Measurements from ENCODE around the gene MNT. TPM values are rescaled to one million over a fixed set of nuclear protein-coding genes. Genes with fewer than 3 reads are reported as not detected.

MNT gene
- total and polyA plus RNA-seq, 2 of the 8 experiments (the other 6 are each of a cell fraction or from before 2014, with no cell fraction given): 5.0 to 17.3 TPM

- Histone ChIP-seq H3K79me2 (ENCODE audit: control insufficient read depth in 1 of 2, insufficient read depth in 2 of 2, low read length in 2 of 2) (no peaks in the 10 kb centered on the region), H4K8ac (ENCODE audit: extremely low read depth, insufficient read depth, low read length) (no peak overlapping the region), H3K9ac (replicated peaks in 1 of 4; ENCODE audit: extremely low read depth in 1 of 4, low read depth in 3 of 4, low read length in 3 of 4) (no peak overlapping the region), H3K4me3 (ENCODE audit: extremely low read depth in 1 of 4, insufficient read depth in 2 of 4, low read depth in 3 of 4, low read length in 4 of 4) (no peak overlapping the region), H2BK20ac (ENCODE audit: low read length) (no peak overlapping the region), H3K79me1 (ENCODE audit: low read depth, low read length) (no peaks in the 10 kb centered on the region), H3K23me2 (ENCODE audit: low read depth, low read length) (no peaks in the 10 kb centered on the region), H3K23ac (ENCODE audit: insufficient read length) (no peak overlapping the region), H2BK12ac (ENCODE audit: low read depth, low read length) (no peak overlapping the region), H3K27me3 (replicated peaks in 1 of 4; ENCODE audit: control insufficient read depth in 3 of 4, extremely low read depth in 1 of 4, insufficient read depth in 3 of 4, low read length in 3 of 4) (no peaks in the 10 kb centered on the region), H2BK120ac (replicated peaks; ENCODE audit: low read depth, low read length) (no peak overlapping the region), H2BK15ac (ENCODE audit: low read length) (no peak overlapping the region), H2AFZ (ENCODE audit: low read length) (no peak overlapping the region), H3K9me3 (ENCODE audit: insufficient read depth in 2 of 2, low read depth in 1 of 2, low read length in 1 of 2) (no peaks in the 10 kb centered on the region), H3K14ac (ENCODE audit: insufficient read length) (no peak overlapping the region), H2AK5ac (ENCODE audit: low read depth, low read length) (no peak overlapping the region), H3K4ac (replicated peaks; ENCODE audit: insufficient read length, low read depth, low read length) (no peak overlapping the region), H4K91ac (replicated peaks; ENCODE audit: insufficient read length, low read length) (no peak overlapping the region), H3K4me2 (ENCODE audit: insufficient read depth in 1 of 2, low read depth in 2 of 2, low read length in 2 of 2) (no peak overlapping the region), H3K36me3 (ENCODE audit: control insufficient read depth in 2 of 4, insufficient read depth in 4 of 4, low read length in 3 of 4) (peaks cover 0 to 10% (median 6%) of the 10 kb centered on the region in 4 experiments; a peak in 4 of 8 replicates), H4K5ac (ENCODE audit: insufficient read length, low read depth, low read length) (no peak overlapping the region), H3K4me1 (replicated peaks in 1 of 4; ENCODE audit: control insufficient read depth in 3 of 4, insufficient read depth in 4 of 4, low read length in 3 of 4) (no peaks in the 10 kb centered on the region; a peak in 2 of 7 replicates), H4K20me1 (replicated peaks in 1 of 2; ENCODE audit: control insufficient read depth in 1 of 2, insufficient read depth in 2 of 2, low read length in 2 of 2) (peaks cover 2 to 5% of the 10 kb centered on the region in 2 experiments), H3K27ac (ENCODE audit: low read depth, low read length) (no peak overlapping the region), H3K18ac (ENCODE audit: extremely low read depth, low read length) (no peak overlapping the region), H3K56ac (replicated peaks; ENCODE audit: insufficient read length, low read depth, low read length) (no peak overlapping the region), H2BK5ac (ENCODE audit: low read depth, low read length) (no peak overlapping the region)
- DNase-seq (ENCODE audit: low read depth in 1 of 2, low spot score in 2 of 2) (no peak), FAIRE-seq (no peak)
- CTCF ChIA-PET (ENCODE audit: partially characterized antibody): interaction anchor here (1.4 to 13.4 kb wide), 6 partner anchors 8 to 118 kb away, joined by 3 to 209 read pairs (median 7); no protein-coding TSS in a partner anchor
- 91% methylated on average over 14 of the region's 14 CpGs; no CpG with 5 or more reads in 1 of the 2 experiments for WGBS, 2 experiments (ENCODE audit: extremely low coverage in 1 of 2, insufficient coverage in 1 of 2, insufficient read length in 1 of 2, insufficient replicate concordance in 2 of 2, low coverage in 1 of 2, low lambda C conversion rate in 2 of 2, missing lambda C conversion rate in 1 of 2)
- POLR2A ChIA-PET (ENCODE audit: partially characterized antibody): interaction anchor here (0.8 to 1.2 kb wide), 3 partner anchors 10 to 34 kb away, joined by 3 read pairs; no protein-coding TSS in a partner anchor
Measured at GRCh38 chr17:2362881-2363280, 38.0 kb downstream of the MNT start.
